ENCODE data around the gene BMPR1A.

GRCh38 chr10:86815640-86816039 is 59.2 kb downstream of the BMPR1A start:
- no peak for TF ChIP-seq CREBL2 (CRISPR knock-in tag; IDR thresholded peaks at IDR 0.05; ENCODE audit: borderline replicate concordance)
- no peak for TF ChIP-seq BORCS8-MEF2B (CRISPR knock-in tag; IDR thresholded peaks at IDR 0.05)
- no peak for TF ChIP-seq CTCF (CRISPR knock-in tag; IDR thresholded peaks at IDR 0.05)
- TF ChIP-seq U2AF2 (IDR thresholded peaks at IDR 0.05; ENCODE audit: low read depth, low read length), result no peak
- TF ChIP-seq ZNF121 (CRISPR knock-in tag; IDR thresholded peaks at IDR 0.05), result no peak
- TF ChIP-seq ZNF558 (CRISPR knock-in tag; IDR thresholded peaks at IDR 0.05; ENCODE audit: borderline replicate concordance), result no peak
- TF ChIP-seq CCDC6 (CRISPR knock-in tag; IDR thresholded peaks at IDR 0.05), result no peak

Data from HepG2 (cell line).